Fibroblast of mammary gland (primary cell): Measurements from ENCODE around the gene SYPL1.

ENCODE experiments used
- DNase-seq: peaks from one replicate; pipeline ENCODE4 v3.0.0-alpha.2; 2010; ENCODE audit warnings: low read depth
- H3K4me3 ChIP-seq: 2 replicates; pipeline ENCODE4 v1.5.1; 2011; ENCODE audit warnings: low read depth, mild to moderate bottlenecking, low read length, moderate library complexity; ENCODE audit not compliant: control insufficient read depth
- CTCF ChIP-seq: conservative IDR thresholded peaks from 2 replicates; pipeline ENCODE4 v1.5.1; 2011; ENCODE audit warnings: low read depth, low read length, inconsistent platforms; ENCODE audit not compliant: control insufficient read depth, insufficient read depth

Gene SYPL1

GRCh38 chr7:106083717-106084116, 28.4 kb downstream of the SYPL1 start:
- H3K4me3 ChIP-seq: no peak overlapping the region
- TF ChIP-seq CTCF: no peak
- DNase-seq: no peak

GRCh38 chr7:106082087-106082854, 29.8 kb downstream of the SYPL1 start:
- no peak for DNase-seq
- TF ChIP-seq CTCF: no peak
- no peak overlapping the region for H3K4me3 ChIP-seq

GRCh38 chr7:106080300-106080987, 31.7 kb downstream of the SYPL1 start:
- TF ChIP-seq CTCF: no peak
- no peak for DNase-seq
- no peak overlapping the region for H3K4me3 ChIP-seq

GRCh38 chr7:106076537-106076936, 35.6 kb downstream of the SYPL1 start:
- H3K4me3 ChIP-seq: no peak overlapping the region
- no peak for DNase-seq
- TF ChIP-seq CTCF: no peak

- no peak for TF ChIP-seq CTCF
- DNase-seq: no peak
- H3K4me3 ChIP-seq: no peak overlapping the region
Measured at GRCh38 chr7:106075937-106076336, 36.2 kb downstream of the SYPL1 start.

- H3K4me3 ChIP-seq: no peak overlapping the region
- no peak for TF ChIP-seq CTCF
- DNase-seq: no peak
Measured at GRCh38 chr7:106074257-106074656, 37.9 kb downstream of the SYPL1 start.

- no peak for DNase-seq
- no peak for TF ChIP-seq CTCF
Measured at GRCh38 chr7:106073701-106074100, 38.4 kb downstream of the SYPL1 start.

More at GRCh38 chr7:106073701-106074100, 38.4 kb downstream of the SYPL1 start:
- H3K4me3 ChIP-seq: no peak overlapping the region
